Hematopoietic multipotent progenitor cell treated with erythropoietin and hydrocortisone succinate and interleukin-3 and kit ligand, for 8 days (in vitro differentiated cells): Measurements from ENCODE around the gene POLR3K.
"Not testable (repeated sequence)": the region's sequence is repeated elsewhere in the genome, so short reads cannot be mapped to it uniquely, and the experiment has no call there.

Experiments
- DNase-seq: peaks from one replicate; pipeline ENCODE4 v3.0.0-alpha.2; 2015

Gene POLR3K

DNA sequence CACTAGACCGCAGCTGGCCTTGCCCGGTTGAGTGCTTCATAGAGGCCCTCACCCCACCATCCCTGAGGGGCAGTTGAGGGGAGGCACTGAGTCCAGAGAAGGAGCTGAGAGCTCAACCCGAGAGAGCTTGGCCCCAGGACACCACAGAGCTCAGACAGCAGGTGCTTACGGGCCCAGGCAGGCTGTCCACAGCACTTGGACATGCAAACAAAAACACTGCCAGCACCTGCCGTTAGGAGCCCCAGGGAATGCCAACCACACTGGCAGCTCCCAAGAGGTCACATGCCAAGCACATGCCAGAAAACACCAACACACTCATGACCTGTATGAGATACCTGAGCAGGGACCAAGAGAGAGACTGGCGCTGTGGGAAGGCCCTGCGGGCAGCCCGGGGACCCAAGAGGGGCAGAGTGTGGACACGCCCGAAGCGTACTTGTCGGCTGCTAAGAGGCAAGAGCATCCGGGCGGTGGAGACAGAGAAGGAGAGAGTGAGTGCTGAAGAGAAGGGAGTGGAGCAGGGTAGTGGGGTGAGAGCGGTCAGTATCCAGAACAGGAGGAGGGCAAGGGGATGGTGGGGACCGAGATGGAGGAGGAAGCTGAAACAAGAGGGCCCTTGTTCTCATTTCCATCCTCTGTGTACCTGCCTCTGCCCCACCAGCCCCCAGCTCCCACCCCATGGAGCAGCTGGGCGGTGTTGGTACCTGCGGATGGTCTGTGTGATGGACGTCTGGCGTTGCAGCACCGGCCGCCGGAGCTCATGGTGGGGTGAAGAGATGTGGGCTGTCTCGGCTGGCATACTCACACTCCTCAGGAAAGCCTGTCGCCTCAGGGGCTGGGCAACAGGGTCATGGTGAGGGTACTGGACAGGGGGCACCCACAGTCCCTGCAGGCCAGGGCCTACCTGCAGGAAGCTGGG, 10.8 kb upstream of the POLR3K start:
- no peak for DNase-seq

DNA sequence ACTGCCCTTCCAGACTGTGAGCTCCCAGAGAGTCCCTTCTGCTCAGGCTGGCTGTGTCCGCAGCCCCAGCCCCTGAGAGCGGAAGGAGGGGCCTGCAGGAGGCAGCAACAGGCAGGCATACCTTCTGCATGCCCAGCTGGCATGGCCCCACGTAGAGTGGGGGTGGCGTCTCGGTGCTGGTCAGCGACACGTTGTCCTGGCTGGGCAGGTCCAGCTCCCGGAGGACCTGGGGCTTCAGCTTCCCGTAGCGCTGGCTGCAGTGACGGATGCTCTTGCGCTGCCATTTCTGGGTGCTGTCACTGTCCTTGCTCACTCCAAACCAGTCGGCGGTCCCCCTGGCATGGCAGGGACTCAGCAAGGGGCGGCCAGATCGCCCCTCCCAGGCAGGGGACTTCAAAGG, 10.1 kb upstream of the POLR3K start:
- DNase-seq = no peak

DNA sequence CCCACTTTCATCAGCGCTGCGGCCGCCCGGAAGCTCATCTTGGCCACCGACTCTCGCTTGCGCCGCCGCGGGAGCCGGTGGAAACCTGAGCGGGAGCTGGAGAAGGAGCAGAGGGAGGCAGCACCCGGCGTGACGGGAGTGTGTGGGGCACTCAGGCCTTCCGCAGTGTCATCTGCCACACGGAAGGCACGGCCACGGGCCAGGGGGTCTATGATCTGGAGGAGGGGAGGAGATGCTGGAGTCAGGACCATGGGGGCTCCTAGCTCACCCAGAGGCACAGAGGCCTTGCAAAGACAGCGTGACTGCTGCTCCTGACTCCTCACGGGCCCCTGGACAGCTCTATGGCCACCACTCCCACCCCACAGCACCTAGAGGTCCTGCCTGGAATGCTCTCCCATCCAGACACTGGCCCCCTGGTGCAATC, 9.6 kb upstream of the POLR3K start:
- no peak for DNase-seq

DNA sequence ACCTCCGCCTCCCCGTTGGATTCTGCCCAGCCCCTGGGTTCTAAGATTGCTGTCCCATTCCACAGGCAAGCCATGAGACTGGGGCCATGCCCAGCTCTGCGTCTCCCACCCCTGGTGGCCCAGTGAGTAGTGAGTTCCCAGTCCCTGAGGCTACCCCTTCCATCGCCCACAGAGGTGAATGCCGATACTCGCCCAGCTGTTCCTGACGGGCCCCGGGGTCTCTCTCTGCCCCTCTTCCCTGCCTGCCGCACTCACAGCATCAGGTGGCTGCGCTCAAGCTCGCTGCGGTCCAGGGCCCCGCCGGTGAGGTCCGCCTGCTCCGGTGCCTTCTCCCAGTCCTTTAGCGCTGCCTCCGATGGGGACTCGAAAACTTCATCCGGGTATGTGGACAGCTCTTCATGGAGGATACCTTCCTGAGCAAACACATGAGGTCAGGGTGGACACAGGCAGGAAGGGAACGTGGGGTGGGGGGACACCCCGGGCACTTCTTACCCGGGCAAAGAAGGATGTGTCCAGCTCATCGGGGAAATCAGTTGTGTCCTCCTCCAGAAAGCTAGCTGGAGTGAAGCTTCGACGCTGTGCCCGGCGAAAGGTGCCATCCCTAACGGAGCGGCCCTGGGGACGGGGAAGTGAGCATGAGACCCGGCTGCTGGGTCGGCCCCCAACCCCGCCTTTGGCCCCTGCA, 9.0 kb upstream of the POLR3K start:
- no peak for DNase-seq

DNA sequence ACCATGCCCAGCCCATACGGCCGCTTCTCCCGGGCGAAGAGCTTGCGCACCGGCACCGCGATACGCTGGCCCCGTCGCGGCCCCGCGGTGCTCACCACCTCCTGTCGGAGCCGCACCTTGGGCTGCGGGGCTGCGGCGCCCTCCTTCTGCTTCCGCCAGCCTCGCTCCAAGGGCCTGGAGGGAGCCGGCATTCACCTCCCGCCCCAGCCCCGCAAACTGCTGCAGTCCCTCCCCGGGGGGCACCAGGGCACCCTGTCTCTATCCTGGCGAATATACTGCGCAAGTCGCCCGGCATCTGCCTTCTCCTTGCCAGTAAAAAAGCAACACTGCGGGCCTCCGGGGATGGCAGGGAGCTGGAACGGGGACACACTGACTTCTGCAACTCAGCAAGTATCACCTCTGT, 8.5 kb upstream of the POLR3K start:
- no peak for DNase-seq

DNA sequence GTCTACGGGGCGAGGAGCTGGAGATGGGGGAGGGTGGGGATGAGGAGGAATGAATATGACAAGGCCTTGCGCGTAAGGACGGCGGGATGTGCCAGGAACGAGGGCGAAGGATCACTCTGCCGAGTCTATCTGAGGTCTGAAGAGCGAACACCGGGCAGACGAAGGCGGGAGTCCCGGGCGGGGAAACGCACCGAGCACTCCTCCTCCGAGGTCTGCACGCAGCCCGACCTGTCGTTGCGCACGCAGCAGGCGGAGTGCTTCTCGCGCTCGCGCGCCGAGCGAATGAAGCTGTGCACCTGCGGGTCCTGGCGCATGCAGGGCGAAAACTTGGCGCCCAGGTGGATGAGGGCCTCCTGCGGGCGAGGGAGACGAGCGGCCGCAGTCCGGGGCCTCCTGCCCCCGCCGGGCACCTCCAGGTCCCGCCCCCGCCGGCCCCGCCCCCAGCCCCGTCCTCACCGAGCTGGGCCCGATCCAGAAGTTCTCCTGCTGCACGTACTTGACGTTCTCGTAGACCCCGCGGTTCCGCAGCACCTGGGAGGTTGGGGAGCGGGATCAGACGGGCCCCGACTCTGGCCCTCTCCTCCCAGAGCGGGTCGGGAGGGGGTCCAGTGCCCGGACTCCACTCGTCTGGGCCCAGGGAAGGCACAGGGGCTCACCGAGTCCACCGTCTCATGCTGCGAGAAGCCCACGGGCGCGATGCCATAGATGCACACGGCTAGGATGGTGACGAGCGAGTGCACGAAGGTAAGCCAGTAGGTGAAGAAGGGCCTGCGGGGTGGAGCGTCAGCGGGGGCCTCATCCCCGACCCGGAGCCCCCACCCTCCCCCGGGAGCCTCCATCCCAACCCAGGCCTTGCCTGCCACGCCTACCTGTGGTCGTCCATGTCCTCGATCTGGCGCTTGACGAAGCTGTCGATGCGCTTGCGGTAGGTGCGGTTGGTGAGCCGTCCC, 7.8 kb upstream of the POLR3K start:
- no peak for DNase-seq

DNA sequence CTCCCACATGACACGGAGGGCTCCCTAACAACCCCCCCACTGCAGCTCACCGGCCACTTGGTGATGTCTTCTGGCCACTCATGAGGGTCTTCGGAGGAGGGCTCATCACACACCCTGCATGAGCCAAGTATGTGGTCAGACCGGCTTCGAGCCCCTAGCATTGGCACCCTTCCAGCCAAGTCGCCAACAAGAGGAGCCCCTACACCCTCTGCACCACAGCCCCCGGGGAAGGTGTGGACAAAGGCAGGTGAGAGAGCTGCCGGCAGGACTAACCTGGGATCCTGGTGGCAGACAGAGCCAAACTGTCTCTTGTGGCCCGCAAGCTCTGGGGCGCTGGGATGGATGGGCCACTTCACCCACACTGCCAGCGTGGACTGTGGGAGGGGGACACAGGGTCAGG, 6.8 kb upstream of the POLR3K start:
- no peak for DNase-seq

DNA sequence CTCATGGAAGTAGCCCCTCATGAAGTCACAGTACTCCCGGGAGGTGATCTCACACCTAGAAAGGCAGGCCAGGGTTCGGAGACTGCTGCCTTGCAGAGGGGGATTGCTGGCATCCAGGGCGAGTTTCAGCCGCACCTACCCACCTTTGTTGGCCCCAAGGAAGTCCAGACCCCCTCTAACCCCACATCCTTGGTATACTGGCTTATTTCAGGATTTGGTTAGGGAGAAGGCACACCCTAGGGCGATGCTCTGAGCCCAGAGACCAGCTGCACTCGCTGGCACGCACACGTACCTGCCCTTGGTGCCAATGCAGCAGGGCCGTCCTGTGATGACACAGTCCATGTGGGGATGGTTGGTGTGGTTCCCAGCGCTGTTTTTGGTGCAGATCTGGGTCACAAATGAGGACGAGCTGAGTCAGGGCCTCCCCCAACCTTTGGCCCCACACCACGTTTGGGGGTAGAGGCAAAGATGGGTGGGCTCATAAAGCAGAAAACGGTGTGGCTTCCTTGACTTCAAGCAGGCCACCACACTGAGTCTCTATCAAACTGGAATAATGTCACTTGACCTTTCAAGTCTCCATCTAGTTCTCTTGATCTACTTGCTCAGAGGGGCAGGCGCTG, 6.1 kb upstream of the POLR3K start:
- no peak for DNase-seq

DNA sequence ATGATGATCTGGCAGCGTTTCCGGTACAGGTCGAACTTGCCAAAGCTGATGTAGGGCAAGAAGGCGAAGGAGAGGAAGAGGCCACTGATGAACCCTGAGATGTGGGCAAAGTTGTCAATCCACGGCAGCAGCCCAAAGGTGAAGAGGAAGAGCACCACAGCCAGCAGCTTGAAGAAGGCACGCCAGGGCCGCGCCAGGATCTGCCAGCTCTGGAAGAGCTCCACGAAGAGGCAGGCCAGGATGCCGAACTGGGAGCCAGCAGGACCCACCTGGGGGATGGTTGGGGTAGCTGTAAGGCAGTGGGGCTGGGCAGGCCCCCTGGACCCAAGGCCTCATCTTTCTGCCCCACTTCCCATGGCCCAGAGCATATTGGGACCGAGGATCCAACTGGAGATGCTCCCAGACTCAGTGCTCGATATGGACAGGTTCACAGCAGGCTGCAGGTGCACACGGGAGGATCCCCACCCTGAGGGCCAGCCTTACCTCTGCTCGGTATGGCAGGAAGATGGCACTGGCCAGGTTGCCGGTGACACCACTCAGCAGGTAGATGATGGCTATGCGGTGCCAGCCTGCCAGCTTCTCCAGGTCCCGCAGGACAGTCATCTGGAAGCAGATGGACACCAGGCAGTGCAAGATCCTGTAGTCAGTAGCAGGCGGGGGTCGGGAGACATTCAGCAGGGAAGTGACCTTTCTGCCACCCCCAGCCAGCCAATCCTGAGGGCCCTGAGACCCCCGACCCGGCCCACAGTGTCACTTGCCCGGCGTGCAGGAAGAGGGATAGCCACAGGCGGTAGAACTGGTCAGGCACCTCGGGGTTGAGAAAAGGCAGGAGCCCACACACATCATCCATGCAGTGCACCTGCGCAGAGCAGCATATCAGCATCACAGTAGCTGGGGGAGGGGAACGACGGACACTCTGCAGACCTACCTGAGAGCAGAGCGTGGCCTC, 5.4 kb upstream of the POLR3K start:
- DNase-seq = no peak

DNA sequence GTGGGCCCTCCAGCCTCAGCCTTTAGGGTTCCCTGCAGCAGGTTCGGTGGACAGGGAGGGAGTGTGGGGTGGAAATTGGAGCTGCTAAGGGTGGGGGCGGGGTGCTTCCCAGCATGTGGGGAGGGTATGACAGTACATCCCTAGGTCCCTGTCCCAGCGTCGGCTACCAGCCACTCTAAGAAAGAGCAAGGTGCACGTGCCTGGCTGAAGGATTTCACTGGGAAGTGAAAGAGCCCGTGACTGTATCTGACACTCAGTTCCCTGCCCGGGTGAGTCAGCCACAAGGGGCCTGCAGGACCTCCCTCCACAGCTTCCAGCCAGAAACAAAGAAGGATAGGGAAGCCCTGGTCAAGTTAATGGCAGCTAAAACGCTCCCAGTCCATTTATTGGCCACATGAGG, 4.3 kb upstream of the POLR3K start:
- DNase-seq = no peak

DNA sequence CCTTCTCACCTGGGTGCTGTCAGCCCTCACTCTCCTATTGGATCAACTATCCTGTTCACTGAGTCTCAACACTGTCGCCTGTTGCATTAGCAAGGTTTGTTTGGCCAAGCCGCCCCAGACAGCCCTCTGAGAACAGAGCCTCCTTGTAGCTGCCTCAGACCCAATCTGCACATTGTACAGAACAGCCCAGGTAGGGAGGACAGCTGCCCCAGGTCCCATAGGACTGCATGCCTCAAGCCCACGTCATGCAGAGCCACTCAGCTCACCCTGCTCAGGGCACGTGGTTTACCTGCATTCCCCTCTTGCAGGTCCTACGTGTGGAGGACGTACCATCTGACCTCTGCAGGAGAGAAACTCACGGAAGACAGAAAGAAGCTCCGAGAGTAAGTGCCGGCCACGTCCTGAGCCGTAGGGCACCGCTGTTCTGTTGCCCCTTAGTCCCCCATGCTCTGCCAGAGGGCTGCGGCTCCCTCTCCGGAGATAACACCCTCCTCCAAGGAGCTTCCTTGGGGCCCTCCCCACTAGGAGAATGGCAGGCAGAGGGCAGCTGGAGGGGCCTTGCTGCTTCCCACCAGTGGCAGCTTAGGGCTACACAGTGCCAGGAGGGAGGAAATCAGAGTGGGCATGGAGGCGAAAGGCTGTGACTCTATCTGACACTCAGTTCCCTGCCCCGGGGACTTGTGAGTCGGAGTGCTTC, 3.0 kb upstream of the POLR3K start:
- DNase-seq = no peak

DNA sequence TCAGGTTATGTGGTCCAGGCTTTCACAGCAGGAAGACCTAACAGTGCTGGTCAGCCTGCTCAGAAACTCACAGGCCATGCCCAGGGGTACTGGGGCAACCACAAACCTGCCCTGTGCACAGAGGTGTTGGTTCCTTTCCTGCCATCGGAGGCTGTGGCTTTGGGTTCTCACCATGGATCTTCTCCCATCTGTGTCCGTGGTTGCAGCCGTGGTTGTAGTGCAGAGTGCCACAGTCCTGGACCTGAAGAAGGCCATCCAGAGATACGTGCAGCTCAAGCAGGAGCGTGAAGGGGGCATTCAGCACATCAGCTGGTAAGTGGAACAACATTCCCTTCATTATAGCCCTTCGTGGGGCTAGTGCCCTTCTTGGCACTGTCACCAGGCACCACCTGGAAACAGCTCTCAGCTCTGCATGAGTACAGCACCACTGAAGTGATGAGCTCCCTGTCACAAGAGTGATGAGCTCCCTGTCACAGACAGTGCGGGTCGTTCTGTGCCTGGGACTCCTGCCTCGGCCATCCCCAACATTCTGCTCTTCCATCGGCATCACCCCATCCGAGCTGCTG, 2.2 kb upstream of the POLR3K start:
- DNase-seq = no peak

DNA sequence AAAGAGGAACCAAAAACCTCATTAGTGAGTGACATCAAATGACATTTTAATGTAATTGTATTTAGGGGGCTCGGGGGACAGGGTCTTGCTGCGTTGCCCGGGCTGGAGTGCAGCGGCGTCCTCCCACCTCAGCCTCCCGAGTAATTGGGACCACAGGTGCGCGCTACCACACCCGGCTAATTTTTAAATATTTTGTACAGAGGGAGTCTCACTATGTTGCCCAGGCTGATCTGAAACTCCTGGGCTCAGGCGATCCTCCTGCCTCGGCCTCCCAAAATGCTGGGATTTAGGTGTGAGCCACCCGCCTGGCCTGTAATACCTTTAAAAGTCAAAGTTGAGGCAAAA, 801 bp upstream of the POLR3K start:
- no peak for DNase-seq

DNA sequence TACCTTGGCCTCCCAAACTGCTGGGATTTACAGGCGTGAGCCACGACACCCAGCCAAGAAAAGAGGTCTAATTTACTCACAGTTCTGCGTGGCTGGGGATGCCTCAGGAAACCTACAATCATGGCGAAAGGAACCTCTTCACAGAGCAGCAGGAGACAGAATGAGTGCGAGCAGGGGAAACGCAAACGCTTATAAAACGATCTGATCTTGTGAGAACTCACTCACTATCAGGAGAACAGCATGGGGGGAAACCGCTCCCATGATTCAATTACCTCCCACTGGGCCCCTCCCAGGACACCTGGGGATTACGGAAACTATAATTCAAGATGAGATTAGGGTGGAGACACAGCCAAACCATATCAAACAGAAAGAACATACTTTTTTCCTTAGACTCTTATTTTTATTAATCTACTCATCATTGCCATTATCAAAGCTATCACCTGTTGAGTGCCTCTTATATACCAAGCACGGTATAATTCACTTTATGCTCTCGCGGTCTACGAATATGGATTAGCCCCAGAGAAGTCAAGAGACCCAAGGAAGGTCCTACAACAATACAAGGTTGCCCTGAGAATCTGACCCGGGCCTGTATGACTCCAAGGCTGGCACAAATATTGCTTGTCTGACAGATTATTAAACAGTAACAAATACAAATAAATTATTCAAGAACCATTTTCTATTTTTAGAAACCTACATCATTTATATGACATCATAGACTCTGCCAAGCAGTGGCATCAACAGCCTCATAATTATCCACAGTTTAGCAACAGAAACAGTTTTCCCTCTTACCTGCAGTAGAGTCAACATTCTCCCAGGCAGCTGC, 2.4 kb downstream of the POLR3K start:
- no peak for DNase-seq

DNA sequence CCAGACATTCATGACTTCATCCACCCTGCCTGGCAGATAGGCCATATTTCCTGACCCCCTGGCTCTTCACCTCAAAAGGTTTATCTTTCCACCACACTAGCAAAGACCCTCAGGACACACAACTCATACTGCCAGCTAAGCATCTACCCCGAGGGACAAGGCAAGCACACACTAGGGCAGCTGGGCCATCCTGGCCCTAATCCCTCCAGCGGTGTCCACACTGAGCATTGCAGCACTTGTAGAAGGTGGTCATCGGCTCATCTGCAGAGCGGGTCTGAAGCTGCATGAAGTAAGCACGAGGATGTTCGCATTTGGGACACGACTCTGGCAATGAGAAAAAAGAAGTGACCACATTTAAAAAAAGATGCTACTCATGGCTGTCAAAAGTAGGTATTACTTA, 6.2 kb downstream of the POLR3K start:
- DNase-seq = no peak

DNA sequence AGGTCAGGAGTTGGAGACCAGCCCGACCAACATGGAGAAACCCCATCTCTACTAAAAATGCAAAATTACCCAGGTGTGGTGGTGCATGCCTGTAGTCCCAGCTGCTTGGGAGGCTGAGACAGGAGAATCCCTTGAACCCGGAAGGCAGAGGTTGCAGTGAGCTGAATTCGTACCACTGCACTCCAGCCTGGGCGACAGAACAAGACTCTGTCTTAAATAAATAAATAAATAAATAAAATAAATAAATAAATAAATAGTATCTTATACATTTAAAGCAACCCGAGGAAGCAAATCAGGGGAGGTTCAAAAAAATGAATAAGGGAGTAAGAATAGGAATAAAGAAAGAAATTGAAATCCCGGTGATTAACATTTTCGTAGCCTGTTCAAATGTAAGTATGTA, 6.9 kb downstream of the POLR3K start:
- not testable (repeated sequence) for DNase-seq

DNA sequence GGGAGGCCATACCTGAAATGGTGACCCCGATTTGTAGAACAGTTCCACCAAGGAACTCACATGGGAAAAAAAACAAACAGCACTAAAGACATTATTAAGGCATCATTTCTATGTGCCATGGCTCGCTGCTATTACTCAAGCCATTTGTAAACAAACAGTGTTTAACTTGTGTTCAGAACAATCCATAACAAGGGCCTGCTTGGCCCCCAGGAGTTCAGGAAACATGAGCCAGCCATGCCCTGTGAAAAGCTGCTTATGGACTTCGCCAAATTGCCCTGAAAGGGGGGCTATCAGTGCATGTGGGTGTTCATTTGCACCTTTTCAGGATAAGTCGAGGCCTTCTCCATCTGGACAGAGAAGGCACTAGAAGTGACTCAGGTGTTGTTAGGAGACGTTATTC, 8.0 kb downstream of the POLR3K start:
- DNase-seq = no peak

DNA sequence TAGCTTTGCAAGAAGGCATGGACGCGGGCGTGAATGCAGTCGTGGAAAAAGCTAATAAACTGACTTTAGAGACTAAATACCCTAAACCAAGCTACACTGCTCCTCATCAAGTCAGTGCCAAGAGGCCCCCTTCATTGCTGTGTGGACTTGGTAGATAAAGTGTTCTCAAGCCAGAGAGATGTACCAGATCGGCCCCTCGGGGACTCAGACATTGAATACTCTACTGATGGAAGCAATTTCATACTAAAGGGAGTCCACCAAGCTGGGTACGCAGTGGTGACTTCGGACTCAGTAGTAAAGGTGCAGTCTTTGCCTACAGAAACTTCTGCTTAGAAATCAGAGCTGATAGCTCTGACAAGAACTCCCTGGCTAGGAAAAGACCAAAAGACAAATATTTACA, 8.8 kb downstream of the POLR3K start:
- no peak for DNase-seq

DNA sequence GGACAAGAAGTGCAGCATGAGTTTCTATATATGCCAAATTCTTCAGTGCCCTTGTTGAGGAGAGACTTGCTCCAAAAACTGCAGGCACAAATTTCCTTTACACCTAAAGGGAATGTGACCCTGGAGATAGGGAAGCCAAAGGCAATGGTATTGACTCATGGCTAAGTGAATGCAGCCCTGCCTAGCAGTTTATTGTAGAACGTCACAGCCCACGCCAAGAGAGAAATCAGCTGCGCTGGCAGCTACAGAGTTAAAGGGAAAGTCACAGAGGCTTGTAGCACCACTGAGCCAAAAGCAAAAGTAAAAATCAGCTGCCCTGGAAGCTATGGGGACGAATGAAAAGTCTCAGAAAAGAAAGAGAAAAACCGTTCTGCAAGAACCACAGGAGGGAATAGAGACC, 10.1 kb downstream of the POLR3K start:
- DNase-seq = no peak

DNA sequence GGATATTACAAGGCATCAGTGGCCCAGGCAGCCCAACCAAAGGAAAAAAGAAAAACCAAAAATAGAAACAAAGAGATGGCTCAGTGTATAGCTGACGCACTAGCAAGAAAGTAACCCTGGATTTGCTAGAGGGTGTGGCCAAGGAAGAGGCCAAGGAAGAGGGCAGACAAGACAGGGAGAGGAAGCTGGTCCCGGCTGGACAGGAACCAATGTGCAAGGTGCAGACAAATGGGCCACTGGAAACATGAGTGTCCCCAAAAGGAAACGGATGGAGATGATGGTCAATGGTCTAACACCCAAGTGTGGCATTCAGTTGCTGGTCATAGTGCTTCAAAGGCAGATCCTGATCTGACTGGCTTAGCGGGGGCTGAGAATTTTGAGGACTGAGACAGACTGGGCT, 10.7 kb downstream of the POLR3K start:
- no peak for DNase-seq
